ENCODE measurements around the gene PRAMEF1. TPM values are rescaled to one million over a fixed set of nuclear protein-coding genes. Genes with fewer than 3 reads are reported as not detected.

PRAMEF1 gene
- polyA plus RNA-seq, 3 donors: not detected

Other genes starting within 250 kb of the PRAMEF1 start
- under 1 TPM; 0.23 to 0.59 (median 0.29) TPM for gene DHRS3, start 173.2 kb upstream of the PRAMEF1 start, polyA plus RNA-seq
- gene AADACL4, start 147.3 kb upstream of the PRAMEF1 start, polyA plus RNA-seq: not detected
- not detected for gene AADACL3, start 75.3 kb upstream of the PRAMEF1 start, polyA plus RNA-seq
- gene CFAP107, start 45.2 kb upstream of the PRAMEF1 start, polyA plus RNA-seq: not detected
- gene PRAMEF12, start 17.7 kb upstream of the PRAMEF1 start, polyA plus RNA-seq: not detected
- not detected for gene PRAMEF11, start 40.0 kb downstream of the PRAMEF1 start, polyA plus RNA-seq
- gene HNRNPCL1, start 57.3 kb downstream of the PRAMEF1 start, polyA plus RNA-seq: not detected
- gene PRAMEF2, start 65.7 kb downstream of the PRAMEF1 start, polyA plus RNA-seq: not detected
- not detected for gene PRAMEF4, start 94.8 kb downstream of the PRAMEF1 start, polyA plus RNA-seq
- gene PRAMEF10, start 106.9 kb downstream of the PRAMEF1 start, polyA plus RNA-seq: not detected
- gene PRAMEF7, start 125.2 kb downstream of the PRAMEF1 start, polyA plus RNA-seq: not detected
- gene PRAMEF6, start 156.2 kb downstream of the PRAMEF1 start, polyA plus RNA-seq: not detected